GM23338 (cell line): ENCODE measurements around the gene RAD50.
"Not testable (repeated sequence)": the region's sequence is repeated elsewhere in the genome, so short reads cannot be mapped to it uniquely, and the experiment has no call there.

Source experiments
- CTCF ChIP-seq, 2 experiments: fragments of 200-600 bp in 1 of 2; sonication (generic) in 1 of 2; conservative IDR thresholded peaks; 2 replicates each; pipeline versions ENCODE4 v1.5.1 to v1.6.1; 2016 to 2017; ENCODE audit warnings: antibody characterized with exemption in 2 of 2, low read depth in 2 of 2, mild to moderate bottlenecking in 2 of 2, moderate library complexity in 1 of 2
- EZH2 ChIP-seq: fragments of 200-600 bp; sonication (generic); IDR thresholded peaks from one replicate; pipeline ENCODE4 v1.8.0; 2017; ENCODE audit warnings: antibody characterized with exemption, mild to moderate bottlenecking, low read depth; ENCODE audit not compliant: unreplicated experiment
- POLR2AphosphoS5 ChIP-seq: IDR thresholded peaks from 2 replicates; pipeline ENCODE4 v1.6.1; 2016; ENCODE audit warnings: antibody characterized with exemption, low read depth

DNA sequence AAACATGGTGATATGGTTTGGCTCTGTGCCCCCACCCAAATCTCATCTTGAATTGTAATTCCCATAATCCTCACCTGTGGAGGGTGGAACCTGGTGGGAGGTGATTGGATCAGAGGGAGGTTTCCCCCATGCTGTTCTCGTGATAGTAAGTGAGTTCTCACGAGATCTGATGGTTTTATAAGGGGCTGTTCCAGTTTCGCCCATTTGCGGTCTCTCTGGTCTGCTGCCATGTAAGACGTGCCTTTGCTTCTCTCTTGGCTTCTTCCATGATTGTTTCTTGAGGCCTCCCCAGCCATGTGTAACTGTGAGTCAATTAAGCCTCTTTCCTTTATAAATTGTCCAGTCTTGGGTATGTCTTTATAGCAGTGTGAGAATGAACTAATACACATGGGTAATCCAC lies 31.9 kb upstream of the RAD50 start:
- not testable (repeated sequence) for TF ChIP-seq POLR2AphosphoS5; EZH2; CTCF (conservative IDR thresholded peaks at IDR 0.05; ENCODE audit: low read depth in 2 of 2)
